ENCODE measurements around the gene FOXN4.

Gene FOXN4

DNA sequence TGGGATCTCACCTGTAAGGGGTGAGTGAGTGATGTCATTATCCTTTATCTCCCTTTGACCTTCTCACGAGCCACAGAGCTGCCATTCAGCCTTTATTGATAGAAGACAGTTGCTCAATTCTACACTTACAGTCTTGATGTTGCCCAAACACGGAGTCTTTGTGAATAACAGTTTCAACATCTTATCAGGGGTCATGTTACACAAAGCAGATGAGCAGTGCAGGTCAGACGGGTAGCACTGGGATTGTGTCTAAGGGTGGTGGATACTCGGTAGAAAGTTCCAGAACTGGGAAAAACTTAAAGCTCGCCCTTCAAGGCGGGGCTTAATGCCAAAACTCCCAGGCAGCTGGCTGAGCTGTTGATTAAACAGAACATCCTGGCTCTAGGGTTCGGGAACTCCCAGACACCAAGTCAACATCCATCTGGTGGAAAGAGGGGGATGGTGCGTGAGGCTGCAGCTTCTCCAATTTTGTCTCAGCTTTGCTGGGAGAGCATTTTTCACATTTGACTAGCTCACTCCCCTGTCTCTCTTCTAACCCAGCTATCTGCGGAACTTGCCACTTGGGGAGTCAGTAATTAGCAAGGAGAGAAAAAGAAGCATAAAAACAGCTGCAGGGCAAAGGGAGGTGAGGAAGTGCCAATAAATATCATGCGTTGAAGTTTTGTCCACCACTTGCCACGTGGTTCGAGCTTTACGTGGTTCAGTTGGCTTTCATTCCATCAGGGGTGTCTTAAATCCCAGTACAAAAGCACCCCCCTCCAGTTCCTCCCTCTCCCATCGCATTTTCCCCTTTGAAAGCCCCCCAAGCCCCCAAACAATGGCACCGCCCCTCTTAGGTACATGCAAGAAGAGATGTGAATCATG, 31.0 kb downstream of the FOXN4 start:
- H3K9me3 ChIP-seq (ENCODE audit: low read length): no peaks in the 10 kb centered on the region
- peak overlapping the region; percentile 14 for H3K27ac ChIP-seq (ENCODE audit: low read depth, low read length)
- H3K36me3 ChIP-seq (ENCODE audit: insufficient read depth, low read length): no peaks in the 10 kb centered on the region
- no peak overlapping the region for H3K9ac ChIP-seq (ENCODE audit: low read length)
- peaks cover 21% of the 10 kb centered on the region for H3K4me1 ChIP-seq (ENCODE audit: insufficient read depth, low read length)
- peak overlapping the region in 1 of 2 donors; percentile 18 for H3K4me3 ChIP-seq (ENCODE audit: low read depth in 1 of 2, low read length in 2 of 2)
- H3K27me3 ChIP-seq (ENCODE audit: control insufficient read depth in 1 of 2, insufficient read depth in 2 of 2, low read length in 2 of 2): no peaks in the 10 kb centered on the region

DNA sequence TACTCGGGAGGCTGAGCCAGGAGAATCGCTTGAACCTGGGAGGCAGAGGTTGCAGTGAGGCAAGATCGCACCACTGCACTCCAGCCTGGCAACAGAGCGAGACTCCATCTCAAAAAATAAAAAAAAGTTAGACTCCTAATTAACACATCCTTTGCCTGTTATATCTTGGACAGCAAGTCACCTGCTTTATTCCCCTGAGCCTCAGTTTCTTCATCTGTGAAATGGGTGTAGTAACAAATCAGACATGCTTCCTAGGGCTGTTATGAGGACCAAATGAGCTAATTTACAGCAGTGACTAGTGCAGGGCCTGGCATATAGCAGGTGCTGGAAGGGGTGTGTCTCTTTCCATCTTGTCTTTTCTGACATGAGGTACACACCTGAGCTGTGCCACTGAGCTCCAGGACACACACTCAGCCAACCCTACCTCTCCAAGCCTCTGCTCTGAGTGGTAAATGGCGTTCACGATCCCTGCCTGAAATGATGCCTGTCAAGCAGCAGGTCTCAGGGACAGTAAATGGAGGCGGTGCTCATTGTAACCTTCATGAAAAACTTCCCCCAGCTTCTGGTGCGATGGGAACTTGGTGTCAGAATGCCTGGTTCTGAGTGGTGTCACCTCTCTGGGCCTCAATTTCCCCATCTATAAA, 31.7 kb downstream of the FOXN4 start:
- H3K9ac ChIP-seq (ENCODE audit: low read length): no peak overlapping the region
- no peak overlapping the region for H3K27ac ChIP-seq (ENCODE audit: low read depth, low read length)
- H3K4me1 ChIP-seq (ENCODE audit: insufficient read depth, low read length): peaks cover 21% of the 10 kb centered on the region
- H3K36me3 ChIP-seq (ENCODE audit: insufficient read depth, low read length): no peaks in the 10 kb centered on the region
- H3K4me3 ChIP-seq (ENCODE audit: low read depth in 1 of 2, low read length in 2 of 2): no peak overlapping the region
- H3K9me3 ChIP-seq (ENCODE audit: low read length): no peaks in the 10 kb centered on the region
- no peaks in the 10 kb centered on the region for H3K27me3 ChIP-seq (ENCODE audit: control insufficient read depth in 1 of 2, insufficient read depth in 2 of 2, low read length in 2 of 2)

DNA sequence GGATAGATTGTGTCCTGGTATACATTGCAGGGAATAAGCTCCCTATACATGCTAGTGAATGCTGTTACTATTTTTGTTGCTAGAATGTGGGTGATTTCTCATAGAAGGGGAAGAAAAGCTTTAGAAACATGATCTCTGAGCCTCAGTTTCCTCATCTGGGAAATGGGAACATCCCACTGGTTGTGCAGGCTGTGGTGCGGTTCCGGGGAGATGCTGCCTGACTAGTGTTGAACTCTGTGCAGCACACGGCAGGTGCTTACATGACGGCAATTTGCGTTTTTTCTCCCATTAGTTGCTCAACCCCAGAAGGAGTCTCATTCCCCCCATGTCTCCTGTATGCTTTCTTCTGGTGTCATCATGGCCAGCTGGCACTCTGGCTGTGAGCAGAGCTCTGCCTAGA, 32.9 kb downstream of the FOXN4 start:
- Histone ChIP-seq H3K4me1 (ENCODE audit: insufficient read depth, low read length) (peaks cover 21% of the 10 kb centered on the region), H3K27me3 (ENCODE audit: control insufficient read depth in 1 of 2, insufficient read depth in 2 of 2, low read length in 2 of 2) (no peaks in the 10 kb centered on the region), H3K9ac (ENCODE audit: low read length) (no peak overlapping the region), H3K4me3 (ENCODE audit: low read depth in 1 of 2, low read length in 2 of 2) (no peak overlapping the region), H3K9me3 (ENCODE audit: low read length) (no peaks in the 10 kb centered on the region), H3K27ac (ENCODE audit: low read depth, low read length) (no peak overlapping the region), H3K36me3 (ENCODE audit: insufficient read depth, low read length) (no peaks in the 10 kb centered on the region)

DNA sequence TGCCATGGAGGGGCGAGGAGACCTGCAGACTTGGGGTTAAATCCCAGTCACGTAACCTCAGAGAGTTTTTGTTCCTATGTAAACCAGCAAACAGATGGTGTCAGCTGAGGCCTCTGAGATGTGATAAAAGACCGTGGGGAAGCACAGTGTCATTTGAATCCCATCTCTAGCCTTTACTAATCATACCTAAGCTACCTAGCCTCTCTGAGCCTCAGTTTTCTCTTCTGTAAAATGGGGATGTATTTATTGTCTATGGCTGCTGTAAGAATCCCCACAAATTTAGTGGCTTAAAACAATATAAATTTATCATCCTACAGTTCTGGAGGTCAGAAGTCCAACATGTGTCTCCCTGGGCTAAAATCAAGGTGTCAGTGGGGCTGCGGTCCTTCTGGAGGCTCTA, 33.9 kb downstream of the FOXN4 start:
- Histone ChIP-seq H3K9ac (ENCODE audit: low read length) (no peak overlapping the region), H3K4me1 (ENCODE audit: insufficient read depth, low read length) (peaks cover 21% of the 10 kb centered on the region), H3K4me3 (ENCODE audit: low read depth in 1 of 2, low read length in 2 of 2) (no peak overlapping the region), H3K36me3 (ENCODE audit: insufficient read depth, low read length) (no peaks in the 10 kb centered on the region), H3K27ac (ENCODE audit: low read depth, low read length) (no peak overlapping the region), H3K27me3 (ENCODE audit: control insufficient read depth in 1 of 2, insufficient read depth in 2 of 2, low read length in 2 of 2) (no peaks in the 10 kb centered on the region), H3K9me3 (ENCODE audit: low read length) (no peaks in the 10 kb centered on the region)

DNA sequence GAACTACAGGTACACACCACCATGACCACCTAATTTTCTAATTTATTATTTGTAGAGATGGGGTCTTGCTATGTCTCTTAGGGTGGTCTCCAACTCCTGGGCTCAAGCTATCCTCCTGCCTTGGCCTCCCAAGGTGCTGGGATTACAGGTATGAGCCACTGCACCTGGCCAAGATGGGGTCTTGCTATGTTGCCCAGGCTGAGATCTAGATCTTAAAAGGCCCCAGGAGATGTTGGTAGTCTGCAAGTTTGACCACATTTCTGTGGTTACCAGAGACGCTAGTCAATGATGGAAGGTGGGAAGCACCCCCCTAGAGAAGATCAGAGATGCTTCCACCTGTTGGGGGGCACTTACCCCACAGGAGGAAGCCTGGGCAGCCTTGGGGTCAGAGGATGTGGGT, 34.7 kb downstream of the FOXN4 start:
- H3K9ac ChIP-seq (ENCODE audit: low read length): no peak overlapping the region
- peaks cover 22% of the 10 kb centered on the region for H3K4me1 ChIP-seq (ENCODE audit: insufficient read depth, low read length)
- H3K36me3 ChIP-seq (ENCODE audit: insufficient read depth, low read length): no peaks in the 10 kb centered on the region
- H3K4me3 ChIP-seq (ENCODE audit: low read depth in 1 of 2, low read length in 2 of 2): no peak overlapping the region
- no peaks in the 10 kb centered on the region for H3K27me3 ChIP-seq (ENCODE audit: control insufficient read depth in 1 of 2, insufficient read depth in 2 of 2, low read length in 2 of 2)
- no peak overlapping the region for H3K27ac ChIP-seq (ENCODE audit: low read depth, low read length)
- no peaks in the 10 kb centered on the region for H3K9me3 ChIP-seq (ENCODE audit: low read length)

DNA sequence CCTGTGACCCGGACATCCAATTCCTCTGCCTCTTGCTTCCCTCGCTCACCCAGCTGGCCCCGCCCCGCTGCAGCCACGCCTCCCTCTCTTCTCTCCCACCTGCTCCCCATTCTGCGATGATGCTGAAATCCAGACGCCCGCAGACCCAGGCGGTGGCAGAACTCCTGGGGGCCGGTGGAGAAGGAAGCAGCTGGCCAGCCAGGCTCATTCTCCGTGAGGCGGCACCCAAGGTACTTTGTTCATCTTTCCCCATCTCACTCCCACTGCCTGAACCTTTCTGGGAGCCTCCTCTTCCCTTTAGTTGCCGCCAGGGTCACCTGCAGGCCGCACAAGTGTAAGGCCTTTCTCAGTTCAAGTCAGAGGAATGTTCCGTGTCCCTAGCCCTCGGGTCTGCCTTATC, 35.7 kb downstream of the FOXN4 start:
- peaks cover 15% of the 10 kb centered on the region for H3K4me1 ChIP-seq (ENCODE audit: insufficient read depth, low read length)
- H3K9ac ChIP-seq (ENCODE audit: low read length): no peak overlapping the region
- no peaks in the 10 kb centered on the region for H3K27me3 ChIP-seq (ENCODE audit: control insufficient read depth in 1 of 2, insufficient read depth in 2 of 2, low read length in 2 of 2)
- no peak overlapping the region for H3K4me3 ChIP-seq (ENCODE audit: low read depth in 1 of 2, low read length in 2 of 2)
- no peaks in the 10 kb centered on the region for H3K9me3 ChIP-seq (ENCODE audit: low read length)
- no peak overlapping the region for H3K27ac ChIP-seq (ENCODE audit: low read depth, low read length)
- peaks cover 6% of the 10 kb centered on the region for H3K36me3 ChIP-seq (ENCODE audit: insufficient read depth, low read length)

DNA sequence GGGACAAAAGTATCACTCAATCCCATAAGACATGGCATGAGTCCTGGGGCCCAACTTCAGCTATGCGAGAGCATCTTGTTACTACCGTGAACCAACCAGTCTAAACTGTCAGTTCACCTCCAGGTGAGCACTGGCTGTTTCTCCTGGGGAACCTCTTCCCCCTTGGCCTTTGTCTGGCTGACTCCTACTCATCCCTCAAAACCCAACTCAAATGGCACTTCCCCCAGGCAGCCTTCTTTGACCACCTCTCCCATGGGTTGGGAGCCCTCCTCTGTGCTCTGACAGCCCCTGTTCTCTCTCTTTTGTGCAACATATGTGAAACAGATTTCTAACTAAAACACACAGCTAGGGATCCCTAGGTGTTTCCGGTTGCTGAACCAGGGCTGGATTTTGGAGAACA, 37.7 kb downstream of the FOXN4 start:
- no peak overlapping the region for H3K27ac ChIP-seq (ENCODE audit: low read depth, low read length)
- H3K4me3 ChIP-seq (ENCODE audit: low read depth in 1 of 2, low read length in 2 of 2): no peak overlapping the region
- no peak overlapping the region for H3K9ac ChIP-seq (ENCODE audit: low read length)
- H3K27me3 ChIP-seq (ENCODE audit: control insufficient read depth in 1 of 2, insufficient read depth in 2 of 2, low read length in 2 of 2): no peaks in the 10 kb centered on the region
- H3K4me1 ChIP-seq (ENCODE audit: insufficient read depth, low read length): peaks cover 16% of the 10 kb centered on the region
- no peaks in the 10 kb centered on the region for H3K9me3 ChIP-seq (ENCODE audit: low read length)
- peaks cover 12% of the 10 kb centered on the region for H3K36me3 ChIP-seq (ENCODE audit: insufficient read depth, low read length)

DNA sequence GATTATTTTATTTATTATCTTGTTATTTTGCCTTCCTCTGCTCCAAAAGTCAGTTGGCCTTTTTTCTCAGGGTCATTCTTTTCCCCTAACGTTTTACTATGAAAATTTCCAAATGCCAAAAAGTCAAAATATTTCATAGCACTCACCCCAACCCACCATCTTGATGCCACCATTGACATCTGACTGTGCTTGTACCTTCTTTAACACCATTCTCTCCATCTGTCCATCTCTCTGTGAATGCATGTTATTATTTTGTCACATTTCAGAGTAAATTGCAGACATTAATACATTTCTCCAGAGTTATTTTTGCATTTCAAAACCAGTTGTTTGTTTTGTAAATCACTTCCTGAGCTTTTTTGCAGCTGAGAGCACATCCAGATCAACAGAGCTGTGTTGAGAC, 38.6 kb downstream of the FOXN4 start:
- Histone ChIP-seq H3K4me3 (ENCODE audit: low read depth in 1 of 2, low read length in 2 of 2) (no peak overlapping the region), H3K4me1 (ENCODE audit: insufficient read depth, low read length) (peaks cover 26% of the 10 kb centered on the region), H3K27ac (ENCODE audit: low read depth, low read length) (no peak overlapping the region), H3K27me3 (ENCODE audit: control insufficient read depth in 1 of 2, insufficient read depth in 2 of 2, low read length in 2 of 2) (no peaks in the 10 kb centered on the region), H3K36me3 (ENCODE audit: insufficient read depth, low read length) (peaks cover 21% of the 10 kb centered on the region), H3K9ac (ENCODE audit: low read length) (no peak overlapping the region), H3K9me3 (ENCODE audit: low read length) (no peaks in the 10 kb centered on the region)

DNA sequence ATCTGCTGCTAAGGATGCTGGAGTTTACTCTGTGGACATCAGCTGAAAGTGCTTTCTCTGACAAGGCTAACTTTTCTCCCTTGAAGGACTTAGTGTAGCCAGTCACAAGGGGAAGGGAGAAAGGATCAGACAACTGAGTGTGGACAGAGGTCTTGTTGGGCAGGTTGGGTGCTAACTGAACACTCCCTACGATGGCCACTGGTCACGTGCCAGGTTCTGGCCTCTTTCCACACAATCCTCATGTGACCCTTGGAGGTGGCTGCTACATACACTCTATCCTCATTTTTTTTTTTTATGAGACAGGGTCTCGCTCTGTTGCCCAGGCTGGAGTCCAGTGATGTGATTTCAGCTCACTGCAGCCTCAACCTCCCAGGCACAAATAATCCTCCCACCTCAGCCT, 39.7 kb downstream of the FOXN4 start:
- Histone ChIP-seq H3K4me1 (ENCODE audit: insufficient read depth, low read length) (peaks cover 34% of the 10 kb centered on the region), H3K9me3 (ENCODE audit: low read length) (no peaks in the 10 kb centered on the region), H3K27ac (ENCODE audit: low read depth, low read length) (no peak overlapping the region), H3K4me3 (ENCODE audit: low read depth in 1 of 2, low read length in 2 of 2) (no peak overlapping the region), H3K36me3 (ENCODE audit: insufficient read depth, low read length) (peaks cover 31% of the 10 kb centered on the region), H3K9ac (ENCODE audit: low read length) (no peak overlapping the region), H3K27me3 (ENCODE audit: control insufficient read depth in 1 of 2, insufficient read depth in 2 of 2, low read length in 2 of 2) (no peaks in the 10 kb centered on the region)

DNA sequence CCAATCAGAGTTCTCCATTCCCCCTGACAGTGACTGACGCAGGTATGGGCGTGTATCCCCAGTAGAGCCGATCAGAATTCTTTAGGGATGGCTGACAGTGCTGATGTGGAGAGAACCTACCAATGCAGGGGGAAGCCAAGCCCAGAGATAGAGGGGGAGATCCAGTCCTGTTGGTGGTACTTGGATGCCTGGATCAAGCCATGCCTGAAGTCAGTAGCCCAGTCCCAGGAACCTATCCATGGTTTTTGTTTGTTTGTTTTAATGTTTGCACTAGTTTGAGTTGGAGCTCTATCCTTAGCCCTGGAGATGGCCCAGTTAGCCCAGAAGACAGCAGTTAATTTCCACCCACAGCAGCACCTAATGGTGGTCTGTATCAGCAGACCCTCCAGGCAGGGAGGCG, 40.2 kb downstream of the FOXN4 start:
- no peak overlapping the region for H3K27ac ChIP-seq (ENCODE audit: low read depth, low read length)
- peaks cover 38% of the 10 kb centered on the region for H3K4me1 ChIP-seq (ENCODE audit: insufficient read depth, low read length)
- peaks cover 36% of the 10 kb centered on the region for H3K36me3 ChIP-seq (ENCODE audit: insufficient read depth, low read length)
- no peaks in the 10 kb centered on the region for H3K27me3 ChIP-seq (ENCODE audit: control insufficient read depth in 1 of 2, insufficient read depth in 2 of 2, low read length in 2 of 2)
- no peak overlapping the region for H3K4me3 ChIP-seq (ENCODE audit: low read depth in 1 of 2, low read length in 2 of 2)
- no peaks in the 10 kb centered on the region for H3K9me3 ChIP-seq (ENCODE audit: low read length)
- H3K9ac ChIP-seq (ENCODE audit: low read length): no peak overlapping the region

DNA sequence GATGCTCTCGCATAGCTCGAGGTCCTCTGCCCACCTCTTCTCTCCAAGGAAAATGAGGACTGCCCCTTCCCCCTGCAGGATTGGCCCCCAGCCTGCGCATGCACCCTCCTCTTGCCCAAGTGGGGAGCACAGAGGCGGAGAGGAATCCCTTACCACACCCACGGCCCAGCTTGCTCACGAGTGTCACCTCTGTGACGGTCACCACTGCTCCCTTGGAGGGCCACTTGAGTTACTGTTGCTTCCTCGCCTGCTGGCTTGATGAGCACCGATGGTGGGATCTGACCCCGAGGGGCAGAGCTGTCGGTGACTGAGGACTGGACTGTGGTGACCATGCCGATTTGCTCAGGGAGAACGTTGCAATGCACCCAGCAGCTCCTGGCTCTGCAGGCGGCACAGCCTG, 41.7 kb downstream of the FOXN4 start:
- no peaks in the 10 kb centered on the region for H3K9me3 ChIP-seq (ENCODE audit: low read length)
- H3K4me3 ChIP-seq (ENCODE audit: low read depth in 1 of 2, low read length in 2 of 2): no peak overlapping the region
- H3K36me3 ChIP-seq (ENCODE audit: insufficient read depth, low read length): peaks cover 42% of the 10 kb centered on the region
- no peaks in the 10 kb centered on the region for H3K27me3 ChIP-seq (ENCODE audit: control insufficient read depth in 1 of 2, insufficient read depth in 2 of 2, low read length in 2 of 2)
- no peak overlapping the region for H3K27ac ChIP-seq (ENCODE audit: low read depth, low read length)
- peaks cover 38% of the 10 kb centered on the region for H3K4me1 ChIP-seq (ENCODE audit: insufficient read depth, low read length)
- H3K9ac ChIP-seq (ENCODE audit: low read length): no peak overlapping the region

All from muscle layer of colon (tissue), 2 donors.